GM19467 (cell line): Measurements from ENCODE around the gene MRPS15.

ENCODE experiments used
- ATAC-seq: cut with Tn5 transposase; IDR thresholded peaks from one replicate; pipeline ENCODE4 v1.9.1; 2021; ENCODE audit warnings: mild to moderate bottlenecking, moderate library complexity; ENCODE audit not compliant: unreplicated experiment

MRPS15 gene

GRCh38 chr1:36463463-36463802 is 751 bp downstream of the MRPS15 start:
- ATAC-seq: no peak

GRCh38 chr1:36458910-36459309 is 5.3 kb downstream of the MRPS15 start:
- no peak for ATAC-seq

- no peak for ATAC-seq
Measured at GRCh38 chr1:36457691-36458090, 6.5 kb downstream of the MRPS15 start.

GRCh38 chr1:36456391-36456928 is 7.7 kb downstream of the MRPS15 start:
- no peak for ATAC-seq

- ATAC-seq: no peak
Measured at GRCh38 chr1:36455386-36455785, 8.8 kb downstream of the MRPS15 start.

- ATAC-seq: no peak
Measured at GRCh38 chr1:36453600-36454388, 10.4 kb downstream of the MRPS15 start.

GRCh38 chr1:36453051-36453450 is 11.1 kb downstream of the MRPS15 start:
- ATAC-seq: no peak

- no peak for ATAC-seq
Measured at GRCh38 chr1:36450919-36451305, 13.3 kb downstream of the MRPS15 start.

GRCh38 chr1:36450270-36450918 is 13.8 kb downstream of the MRPS15 start, which contains the start of gene OSCP1:
TSS of gene OSCP1 (minus strand) at chr1:36450451. CDS start at chr1:36450369, 82 bp downstream.
- peak; percentile 98 for ATAC-seq

- ATAC-seq: no peak
Measured at GRCh38 chr1:36448530-36449056, 15.6 kb downstream of the MRPS15 start.

GRCh38 chr1:36447450-36447849 is 16.7 kb downstream of the MRPS15 start:
- no peak for ATAC-seq

- ATAC-seq: no peak
Measured at GRCh38 chr1:36446746-36447145, 17.4 kb downstream of the MRPS15 start.

GRCh38 chr1:36446271-36446670 is 17.9 kb downstream of the MRPS15 start:
- ATAC-seq: no peak

- ATAC-seq: no peak
Measured at GRCh38 chr1:36443297-36443696, 20.9 kb downstream of the MRPS15 start.

GRCh38 chr1:36442337-36442736 is 21.8 kb downstream of the MRPS15 start:
- ATAC-seq: no peak

GRCh38 chr1:36440646-36441045 is 23.5 kb downstream of the MRPS15 start:
- no peak for ATAC-seq

GRCh38 chr1:36440044-36440443 is 24.1 kb downstream of the MRPS15 start:
- no peak for ATAC-seq

GRCh38 chr1:36438715-36439114 is 25.5 kb downstream of the MRPS15 start:
- ATAC-seq: no peak

- no peak for ATAC-seq
Measured at GRCh38 chr1:36436821-36437220, 27.4 kb downstream of the MRPS15 start.

GRCh38 chr1:36433102-36433501 is 31.1 kb downstream of the MRPS15 start:
- no peak for ATAC-seq

GRCh38 chr1:36432616-36433015 is 31.6 kb downstream of the MRPS15 start:
- no peak for ATAC-seq

GRCh38 chr1:36425791-36426190 is 38.4 kb downstream of the MRPS15 start:
- ATAC-seq: no peak
